WTC11 (cell line): ENCODE data around the gene EYA2. TPM values are rescaled to one million over a fixed set of nuclear protein-coding genes. Genes with fewer than 3 reads are reported as not detected.

Source experiments
- ATAC-seq: fragments of 200-7000 bp; cut with Tn5 transposase; 2 replicates; pipeline ENCODE4 v1.10.0; 2021; ENCODE audit warnings: mild to moderate bottlenecking, moderate library complexity
- CTCF ChIA-PET: fragments of 300-600 bp; sonication (Branson Sonifier 250); formaldehyde crosslinking; loops from one replicate; lab custom pipeline; 2021; ENCODE audit warnings: antibody characterized with exemption; lab: Charles Lee
- POLR2A ChIA-PET: fragments of 350-600 bp; sonication (Branson Sonifier 250); formaldehyde crosslinking; loops from one replicate; lab custom pipeline; 2021; ENCODE audit warnings: antibody characterized with exemption; lab: Charles Lee
- DNase-seq: peaks from one replicate; pipeline ENCODE4 v3.0.0; 2021; ENCODE audit warnings: low spot score
- H3K27ac Mint-ChIP-seq: 2 replicates; pipeline ENCODE4 v1.8.0; 2021; ENCODE audit warnings: mixed read lengths
- H3K27me3 Mint-ChIP-seq: 2 replicates; pipeline ENCODE4 v1.8.0; 2021; ENCODE audit warnings: low read depth, mild to moderate bottlenecking, moderate library complexity, mixed read lengths
- H3K36me3 Mint-ChIP-seq: 2 replicates; pipeline ENCODE4 v1.8.0; 2021; ENCODE audit warnings: mixed read lengths
- H3K4me1 Mint-ChIP-seq: 2 replicates; pipeline ENCODE4 v1.8.0; 2022; ENCODE audit warnings: mixed read lengths
- H3K4me3 Mint-ChIP-seq: 2 replicates; pipeline ENCODE4 v1.8.0; 2021; ENCODE audit warnings: mild to moderate bottlenecking, moderate library complexity, mixed read lengths
- H3K9me3 Mint-ChIP-seq: 2 replicates; pipeline ENCODE4 v1.8.0; 2021; ENCODE audit warnings: mixed read lengths
- CREM ChIP-seq: sonication (generic); formaldehyde crosslinking; IDR thresholded peaks from 2 replicates; pipeline ENCODE4 v1.8.1; 2022; ENCODE audit warnings: mild to moderate bottlenecking, missing genetic modification reagents, moderate library complexity
- ETV6 ChIP-seq: sonication (generic); formaldehyde crosslinking; IDR thresholded peaks from 2 replicates; pipeline ENCODE4 v1.8.1; 2022; ENCODE audit warnings: mild to moderate bottlenecking, missing genetic modification reagents
- FOXJ3 ChIP-seq: sonication (generic); formaldehyde crosslinking; IDR thresholded peaks from 2 replicates; pipeline ENCODE4 v1.9.0; 2021; ENCODE audit warnings: missing genetic modification reagents, mild to moderate bottlenecking, borderline replicate concordance
- GRHL2 ChIP-seq: fragments of 250-450 bp; sonication (Bioruptor Pico); IDR thresholded peaks from 2 replicates; pipeline ENCODE4 v1.8.0; 2022; ENCODE audit warnings: mild to moderate bottlenecking, moderate library complexity; ENCODE audit not compliant: insufficient replicate concordance, severe bottlenecking
- KAT7 ChIP-seq: sonication (generic); formaldehyde crosslinking; IDR thresholded peaks from 2 replicates; pipeline ENCODE4 v1.8.1; 2023; ENCODE audit warnings: missing genetic modification reagents, mild to moderate bottlenecking, borderline replicate concordance
- NFYB ChIP-seq: sonication (generic); formaldehyde crosslinking; conservative IDR thresholded peaks from 2 replicates; pipeline ENCODE4 v1.8.0; 2022; ENCODE audit warnings: low read depth, missing genetic modification reagents
- NR1H2 ChIP-seq: sonication (generic); formaldehyde crosslinking; IDR thresholded peaks from 2 replicates; pipeline ENCODE4 v1.9.0; 2021; ENCODE audit warnings: mild to moderate bottlenecking, moderate library complexity, missing genetic modification reagents
- PRRX2 ChIP-seq: fragments of 250-450 bp; sonication (Bioruptor Pico); IDR thresholded peaks from 2 replicates; pipeline ENCODE4 v1.8.0; 2021; ENCODE audit warnings: mild to moderate bottlenecking
- SP1 ChIP-seq: sonication (generic); formaldehyde crosslinking; conservative IDR thresholded peaks from 2 replicates; pipeline ENCODE4 v1.8.1; 2022; ENCODE audit warnings: missing genetic modification reagents
- TCF7 ChIP-seq: sonication (generic); formaldehyde crosslinking; IDR thresholded peaks from 2 replicates; pipeline ENCODE4 v1.8.0; 2022; ENCODE audit warnings: mild to moderate bottlenecking, low read depth, missing genetic modification reagents, moderate library complexity
- TEAD4 ChIP-seq: sonication (generic); formaldehyde crosslinking; IDR thresholded peaks from 2 replicates; pipeline ENCODE4 v1.8.0; 2022; ENCODE audit warnings: mild to moderate bottlenecking, missing genetic modification reagents
- total RNA-seq: library from RNA; stranded (reverse); gene quantifications from 3 replicates; pipeline ENCODE4 v1.2.3, GENCODE V29; 2021
- TF ChIP-seq, protein P1 (sequence below): sonication (generic); formaldehyde crosslinking; IDR thresholded peaks from 2 replicates; pipeline ENCODE4 v1.8.0; 2022; ENCODE audit warnings: mild to moderate bottlenecking, missing genetic modification reagents
- TF ChIP-seq, protein P2 (sequence below): sonication (generic); formaldehyde crosslinking; IDR thresholded peaks from 2 replicates; pipeline ENCODE4 v1.8.1; 2023; ENCODE audit warnings: mild to moderate bottlenecking, missing genetic modification reagents, borderline replicate concordance
- TF ChIP-seq, protein P3 (sequence below): sonication (generic); formaldehyde crosslinking; IDR thresholded peaks from 2 replicates; pipeline ENCODE4 v1.8.0; 2022; ENCODE audit warnings: missing genetic modification reagents
- TF ChIP-seq, protein P4 (sequence below): fragments of 250-450 bp; sonication (Bioruptor Pico); IDR thresholded peaks from 2 replicates; pipeline ENCODE4 v1.9.0; 2021; ENCODE audit warnings: moderate library complexity, mild to moderate bottlenecking, inconsistent platforms, borderline replicate concordance
- TF ChIP-seq, protein P5 (sequence below): fragments of 200-600 bp; IDR thresholded peaks from 2 replicates; pipeline ENCODE4 v1.8.0; 2022; ENCODE audit warnings: antibody characterized with exemption
- TF ChIP-seq, protein P6 (sequence below): sonication (generic); formaldehyde crosslinking; IDR thresholded peaks from 2 replicates; pipeline ENCODE4 v1.8.1; 2023; ENCODE audit warnings: mild to moderate bottlenecking, moderate library complexity, missing genetic modification reagents
- TF ChIP-seq, protein P7 (sequence below): sonication (generic); formaldehyde crosslinking; IDR thresholded peaks from 2 replicates; pipeline ENCODE4 v1.8.0; 2022; ENCODE audit warnings: mild to moderate bottlenecking, missing genetic modification reagents

EYA2 gene
- total RNA-seq, 1 experiment from 2014 or later: 1.5 TPM

DNA sequence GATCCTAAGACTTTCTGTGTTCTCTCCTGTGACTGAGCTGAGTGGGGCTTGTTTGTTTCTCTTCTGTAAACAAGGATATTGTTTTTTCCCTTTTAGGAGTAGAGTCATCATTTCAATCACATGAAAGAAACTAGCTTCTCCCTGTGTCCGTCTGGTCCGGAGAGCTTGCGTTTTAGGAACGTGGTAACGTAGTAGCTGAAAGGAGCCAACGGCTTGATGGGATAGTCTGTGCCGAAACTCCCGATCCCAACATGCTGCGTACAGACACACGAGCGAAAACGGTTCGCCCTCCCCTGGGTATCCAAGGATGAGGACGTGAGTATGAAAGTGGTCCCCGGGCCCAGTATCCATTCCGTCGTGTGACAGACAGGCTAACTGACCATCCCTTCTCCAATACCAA lies 315.3 kb downstream of the EYA2 start:
- DNase-seq (no peak), ATAC-seq (no peak)
- H3K4me1 Mint-ChIP-seq: peaks cover 21% of the 10 kb centered on the region
- H3K9me3 Mint-ChIP-seq: no peaks in the 10 kb centered on the region
- peaks cover 30% of the 10 kb centered on the region for H3K36me3 Mint-ChIP-seq
- ChIA-PET POLR2A (no interaction called here), CTCF (interaction anchor here (0.7 kb wide), 1 partner anchor 174 kb away, joined by 3 read pairs; no protein-coding TSS in a partner anchor)
- TF ChIP-seq, protein P1, sequence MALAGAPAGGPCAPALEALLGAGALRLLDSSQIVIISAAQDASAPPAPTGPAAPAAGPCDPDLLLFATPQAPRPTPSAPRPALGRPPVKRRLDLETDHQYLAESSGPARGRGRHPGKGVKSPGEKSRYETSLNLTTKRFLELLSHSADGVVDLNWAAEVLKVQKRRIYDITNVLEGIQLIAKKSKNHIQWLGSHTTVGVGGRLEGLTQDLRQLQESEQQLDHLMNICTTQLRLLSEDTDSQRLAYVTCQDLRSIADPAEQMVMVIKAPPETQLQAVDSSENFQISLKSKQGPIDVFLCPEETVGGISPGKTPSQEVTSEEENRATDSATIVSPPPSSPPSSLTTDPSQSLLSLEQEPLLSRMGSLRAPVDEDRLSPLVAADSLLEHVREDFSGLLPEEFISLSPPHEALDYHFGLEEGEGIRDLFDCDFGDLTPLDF: no peak
- TF ChIP-seq ETV6: no peak
- TF ChIP-seq, protein P2, sequence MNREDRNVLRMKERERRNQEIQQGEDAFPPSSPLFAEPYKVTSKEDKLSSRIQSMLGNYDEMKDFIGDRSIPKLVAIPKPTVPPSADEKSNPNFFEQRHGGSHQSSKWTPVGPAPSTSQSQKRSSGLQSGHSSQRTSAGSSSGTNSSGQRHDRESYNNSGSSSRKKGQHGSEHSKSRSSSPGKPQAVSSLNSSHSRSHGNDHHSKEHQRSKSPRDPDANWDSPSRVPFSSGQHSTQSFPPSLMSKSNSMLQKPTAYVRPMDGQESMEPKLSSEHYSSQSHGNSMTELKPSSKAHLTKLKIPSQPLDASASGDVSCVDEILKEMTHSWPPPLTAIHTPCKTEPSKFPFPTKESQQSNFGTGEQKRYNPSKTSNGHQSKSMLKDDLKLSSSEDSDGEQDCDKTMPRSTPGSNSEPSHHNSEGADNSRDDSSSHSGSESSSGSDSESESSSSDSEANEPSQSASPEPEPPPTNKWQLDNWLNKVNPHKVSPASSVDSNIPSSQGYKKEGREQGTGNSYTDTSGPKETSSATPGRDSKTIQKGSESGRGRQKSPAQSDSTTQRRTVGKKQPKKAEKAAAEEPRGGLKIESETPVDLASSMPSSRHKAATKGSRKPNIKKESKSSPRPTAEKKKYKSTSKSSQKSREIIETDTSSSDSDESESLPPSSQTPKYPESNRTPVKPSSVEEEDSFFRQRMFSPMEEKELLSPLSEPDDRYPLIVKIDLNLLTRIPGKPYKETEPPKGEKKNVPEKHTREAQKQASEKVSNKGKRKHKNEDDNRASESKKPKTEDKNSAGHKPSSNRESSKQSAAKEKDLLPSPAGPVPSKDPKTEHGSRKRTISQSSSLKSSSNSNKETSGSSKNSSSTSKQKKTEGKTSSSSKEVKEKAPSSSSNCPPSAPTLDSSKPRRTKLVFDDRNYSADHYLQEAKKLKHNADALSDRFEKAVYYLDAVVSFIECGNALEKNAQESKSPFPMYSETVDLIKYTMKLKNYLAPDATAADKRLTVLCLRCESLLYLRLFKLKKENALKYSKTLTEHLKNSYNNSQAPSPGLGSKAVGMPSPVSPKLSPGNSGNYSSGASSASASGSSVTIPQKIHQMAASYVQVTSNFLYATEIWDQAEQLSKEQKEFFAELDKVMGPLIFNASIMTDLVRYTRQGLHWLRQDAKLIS (CRISPR knock-in tag): no peak
- TF ChIP-seq, protein P3, sequence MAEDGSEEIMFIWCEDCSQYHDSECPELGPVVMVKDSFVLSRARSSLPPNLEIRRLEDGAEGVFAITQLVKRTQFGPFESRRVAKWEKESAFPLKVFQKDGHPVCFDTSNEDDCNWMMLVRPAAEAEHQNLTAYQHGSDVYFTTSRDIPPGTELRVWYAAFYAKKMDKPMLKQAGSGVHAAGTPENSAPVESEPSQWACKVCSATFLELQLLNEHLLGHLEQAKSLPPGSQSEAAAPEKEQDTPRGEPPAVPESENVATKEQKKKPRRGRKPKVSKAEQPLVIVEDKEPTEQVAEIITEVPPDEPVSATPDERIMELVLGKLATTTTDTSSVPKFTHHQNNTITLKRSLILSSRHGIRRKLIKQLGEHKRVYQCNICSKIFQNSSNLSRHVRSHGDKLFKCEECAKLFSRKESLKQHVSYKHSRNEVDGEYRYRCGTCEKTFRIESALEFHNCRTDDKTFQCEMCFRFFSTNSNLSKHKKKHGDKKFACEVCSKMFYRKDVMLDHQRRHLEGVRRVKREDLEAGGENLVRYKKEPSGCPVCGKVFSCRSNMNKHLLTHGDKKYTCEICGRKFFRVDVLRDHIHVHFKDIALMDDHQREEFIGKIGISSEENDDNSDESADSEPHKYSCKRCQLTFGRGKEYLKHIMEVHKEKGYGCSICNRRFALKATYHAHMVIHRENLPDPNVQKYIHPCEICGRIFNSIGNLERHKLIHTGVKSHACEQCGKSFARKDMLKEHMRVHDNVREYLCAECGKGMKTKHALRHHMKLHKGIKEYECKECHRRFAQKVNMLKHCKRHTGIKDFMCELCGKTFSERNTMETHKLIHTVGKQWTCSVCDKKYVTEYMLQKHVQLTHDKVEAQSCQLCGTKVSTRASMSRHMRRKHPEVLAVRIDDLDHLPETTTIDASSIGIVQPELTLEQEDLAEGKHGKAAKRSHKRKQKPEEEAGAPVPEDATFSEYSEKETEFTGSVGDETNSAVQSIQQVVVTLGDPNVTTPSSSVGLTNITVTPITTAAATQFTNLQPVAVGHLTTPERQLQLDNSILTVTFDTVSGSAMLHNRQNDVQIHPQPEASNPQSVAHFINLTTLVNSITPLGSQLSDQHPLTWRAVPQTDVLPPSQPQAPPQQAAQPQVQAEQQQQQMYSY (CRISPR knock-in tag): no peak
- no peak for TF ChIP-seq TEAD4 (CRISPR knock-in tag)
- TF ChIP-seq, protein P4, sequence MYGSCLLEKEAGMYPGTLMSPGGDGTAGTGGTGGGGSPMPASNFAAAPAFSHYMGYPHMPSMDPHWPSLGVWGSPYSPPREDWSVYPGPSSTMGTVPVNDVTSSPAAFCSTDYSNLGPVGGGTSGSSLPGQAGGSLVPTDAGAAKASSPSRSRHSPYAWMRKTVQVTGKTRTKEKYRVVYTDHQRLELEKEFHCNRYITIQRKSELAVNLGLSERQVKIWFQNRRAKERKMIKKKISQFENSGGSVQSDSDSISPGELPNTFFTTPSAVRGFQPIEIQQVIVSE: no peak
- TF ChIP-seq CREM (CRISPR knock-in tag): no peak
- TF ChIP-seq, protein P5, sequence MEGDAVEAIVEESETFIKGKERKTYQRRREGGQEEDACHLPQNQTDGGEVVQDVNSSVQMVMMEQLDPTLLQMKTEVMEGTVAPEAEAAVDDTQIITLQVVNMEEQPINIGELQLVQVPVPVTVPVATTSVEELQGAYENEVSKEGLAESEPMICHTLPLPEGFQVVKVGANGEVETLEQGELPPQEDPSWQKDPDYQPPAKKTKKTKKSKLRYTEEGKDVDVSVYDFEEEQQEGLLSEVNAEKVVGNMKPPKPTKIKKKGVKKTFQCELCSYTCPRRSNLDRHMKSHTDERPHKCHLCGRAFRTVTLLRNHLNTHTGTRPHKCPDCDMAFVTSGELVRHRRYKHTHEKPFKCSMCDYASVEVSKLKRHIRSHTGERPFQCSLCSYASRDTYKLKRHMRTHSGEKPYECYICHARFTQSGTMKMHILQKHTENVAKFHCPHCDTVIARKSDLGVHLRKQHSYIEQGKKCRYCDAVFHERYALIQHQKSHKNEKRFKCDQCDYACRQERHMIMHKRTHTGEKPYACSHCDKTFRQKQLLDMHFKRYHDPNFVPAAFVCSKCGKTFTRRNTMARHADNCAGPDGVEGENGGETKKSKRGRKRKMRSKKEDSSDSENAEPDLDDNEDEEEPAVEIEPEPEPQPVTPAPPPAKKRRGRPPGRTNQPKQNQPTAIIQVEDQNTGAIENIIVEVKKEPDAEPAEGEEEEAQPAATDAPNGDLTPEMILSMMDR: no peak
- TF ChIP-seq, protein P6, sequence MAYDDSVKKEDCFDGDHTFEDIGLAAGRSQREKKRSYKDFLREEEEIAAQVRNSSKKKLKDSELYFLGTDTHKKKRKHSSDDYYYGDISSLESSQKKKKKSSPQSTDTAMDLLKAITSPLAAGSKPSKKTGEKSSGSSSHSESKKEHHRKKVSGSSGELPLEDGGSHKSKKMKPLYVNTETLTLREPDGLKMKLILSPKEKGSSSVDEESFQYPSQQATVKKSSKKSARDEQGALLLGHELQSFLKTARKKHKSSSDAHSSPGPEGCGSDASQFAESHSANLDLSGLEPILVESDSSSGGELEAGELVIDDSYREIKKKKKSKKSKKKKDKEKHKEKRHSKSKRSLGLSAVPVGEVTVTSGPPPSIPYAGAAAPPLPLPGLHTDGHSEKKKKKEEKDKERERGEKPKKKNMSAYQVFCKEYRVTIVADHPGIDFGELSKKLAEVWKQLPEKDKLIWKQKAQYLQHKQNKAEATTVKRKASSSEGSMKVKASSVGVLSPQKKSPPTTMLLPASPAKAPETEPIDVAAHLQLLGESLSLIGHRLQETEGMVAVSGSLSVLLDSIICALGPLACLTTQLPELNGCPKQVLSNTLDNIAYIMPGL: no peak
- TF ChIP-seq NFYB (CRISPR knock-in tag): no peak
- TF ChIP-seq NR1H2 (CRISPR knock-in tag): no peak
- no peak overlapping the region for H3K4me3 Mint-ChIP-seq
- no peak overlapping the region for H3K27ac Mint-ChIP-seq
- H3K27me3 Mint-ChIP-seq: no peaks in the 10 kb centered on the region

DNA sequence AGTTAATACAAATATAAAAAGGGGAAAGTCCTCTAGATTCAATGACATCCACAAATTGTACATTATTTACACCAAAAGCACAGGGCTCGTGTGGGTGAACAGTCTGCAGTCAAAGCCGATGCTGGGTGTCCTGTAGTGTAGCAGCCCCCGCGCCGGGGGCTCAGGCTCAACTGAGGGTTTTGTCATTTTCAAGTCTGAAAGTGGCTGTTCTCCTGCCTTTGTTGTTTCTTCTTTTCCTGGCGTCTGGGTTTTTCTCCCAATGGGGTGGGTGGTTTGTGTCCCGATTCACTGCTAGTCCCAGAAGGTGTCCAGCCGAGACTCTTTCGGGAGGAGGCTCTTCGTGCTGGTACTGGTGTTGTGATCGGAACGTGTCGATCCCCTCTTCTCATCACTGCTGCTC lies 315.8 kb downstream of the EYA2 start:
- Mint-ChIP-seq H3K4me3 (no peak overlapping the region), H3K9me3 (no peaks in the 10 kb centered on the region), H3K27ac (no peak overlapping the region), H3K27me3 (no peaks in the 10 kb centered on the region), H3K4me1 (peaks cover 21% of the 10 kb centered on the region), H3K36me3 (peaks cover 32% of the 10 kb centered on the region)
- ATAC-seq: no peak
- no peak for DNase-seq
- ChIA-PET CTCF (interaction anchor here (0.7 kb wide), 1 partner anchor 174 kb away, joined by 3 read pairs; no protein-coding TSS in a partner anchor), POLR2A (no interaction called here)
- no peak for TF ChIP-seq FOXJ3
- no peak for TF ChIP-seq SP1 (CRISPR knock-in tag)
- TF ChIP-seq, protein P7, sequence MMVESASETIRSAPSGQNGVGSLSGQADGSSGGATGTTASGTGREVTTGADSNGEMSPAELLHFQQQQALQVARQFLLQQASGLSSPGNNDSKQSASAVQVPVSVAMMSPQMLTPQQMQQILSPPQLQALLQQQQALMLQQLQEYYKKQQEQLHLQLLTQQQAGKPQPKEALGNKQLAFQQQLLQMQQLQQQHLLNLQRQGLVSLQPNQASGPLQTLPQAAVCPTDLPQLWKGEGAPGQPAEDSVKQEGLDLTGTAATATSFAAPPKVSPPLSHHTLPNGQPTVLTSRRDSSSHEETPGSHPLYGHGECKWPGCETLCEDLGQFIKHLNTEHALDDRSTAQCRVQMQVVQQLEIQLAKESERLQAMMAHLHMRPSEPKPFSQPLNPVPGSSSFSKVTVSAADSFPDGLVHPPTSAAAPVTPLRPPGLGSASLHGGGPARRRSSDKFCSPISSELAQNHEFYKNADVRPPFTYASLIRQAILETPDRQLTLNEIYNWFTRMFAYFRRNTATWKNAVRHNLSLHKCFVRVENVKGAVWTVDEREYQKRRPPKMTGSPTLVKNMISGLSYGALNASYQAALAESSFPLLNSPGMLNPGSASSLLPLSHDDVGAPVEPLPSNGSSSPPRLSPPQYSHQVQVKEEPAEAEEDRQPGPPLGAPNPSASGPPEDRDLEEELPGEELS (CRISPR knock-in tag): no peak
- TF ChIP-seq PRRX2 (CRISPR knock-in tag): no peak
- TF ChIP-seq GRHL2 (CRISPR knock-in tag): no peak
- no peak for TF ChIP-seq KAT7 (CRISPR knock-in tag)
- TF ChIP-seq TCF7: no peak
